ENCODE data around the gene SFXN3. TPM values are rescaled to one million over a fixed set of nuclear protein-coding genes. Genes with fewer than 3 reads are reported as not detected.

Gene SFXN3
- total and polyA plus RNA-seq, 2 experiments from 2014 or later: 0.68 to 3.8 TPM

- Histone ChIP-seq H3K4me1 (ENCODE audit: insufficient read depth) (peaks cover 11% of the 10 kb centered on the region), H3K36me3 (ENCODE audit: insufficient read depth) (no peaks in the 10 kb centered on the region), H3F3A (replicated peaks; ENCODE audit: low read depth) (peaks cover 1% of the 10 kb centered on the region), H3K27me3 (ENCODE audit: insufficient read depth) (peaks cover 42% of the 10 kb centered on the region), H3K9me2 (ENCODE audit: insufficient read depth) (no peaks in the 10 kb centered on the region), H4K20me1 (replicated peaks; ENCODE audit: insufficient read depth) (peaks cover 38% of the 10 kb centered on the region), H2AFZ (no peak overlapping the region), H3K79me2 (replicated peaks; ENCODE audit: insufficient read depth) (peaks cover 13% of the 10 kb centered on the region; the same call in 1 of the 2 replicates), H3K27ac (ENCODE audit: low read depth) (no peak overlapping the region), H3K4me2 (no peak overlapping the region), H3K4me3 (no peak overlapping the region)
- Mint-ChIP-seq H3K27me3 (ENCODE audit: insufficient read depth, low read depth, poor library complexity) (peaks cover 36% of the 10 kb centered on the region), H3K9me3 (no peaks in the 10 kb centered on the region), H3K4me3 (no peak overlapping the region), H3K36me3 (ENCODE audit: low read depth) (no peaks in the 10 kb centered on the region; the same call in 2 of the 3 replicates), H3K4me1 (peaks cover 10% of the 10 kb centered on the region), H3K27ac (no peak overlapping the region)
- ATAC-seq (no peak), DNase-seq (ENCODE audit: low spot score) (no peak)
- TF ChIP-seq REST (IDR thresholded peaks at IDR 0.05; ENCODE audit: unreplicated experiment): no peak
- no peak for TF ChIP-seq EZH2 (IDR thresholded peaks at IDR 0.05; ENCODE audit: low read depth, unreplicated experiment)
- TF ChIP-seq ZNF462 (CRISPR knock-in tag; IDR thresholded peaks at IDR 0.05): no peak
- no peak for TF ChIP-seq NANOG (IDR thresholded peaks at IDR 0.05; ENCODE audit: borderline replicate concordance)
- TF ChIP-seq ZNF331 (CRISPR knock-in tag; IDR thresholded peaks at IDR 0.05; ENCODE audit: low read depth): no peak
- no peak for TF ChIP-seq CREB1 (CRISPR knock-in tag; IDR thresholded peaks at IDR 0.05; ENCODE audit: low read depth)
- TF ChIP-seq EZH2phosphoT487 (IDR thresholded peaks at IDR 0.05; ENCODE audit: unreplicated experiment): no peak
- TF ChIP-seq POLR2AphosphoS5 (IDR thresholded peaks at IDR 0.05; ENCODE audit: low read depth): no peak
- no peak for TF ChIP-seq STAT1 (IDR thresholded peaks at IDR 0.05; ENCODE audit: unreplicated experiment)
- TF ChIP-seq CTCF (conservative IDR thresholded peaks at IDR 0.05; ENCODE audit: low read depth in 2 of 2): no peak
- no peak for TF ChIP-seq ZNF114 (CRISPR knock-in tag; IDR thresholded peaks at IDR 0.05)
- TF ChIP-seq ETS1 (IDR thresholded peaks at IDR 0.05): no peak
- TF ChIP-seq JUNB (IDR thresholded peaks at IDR 0.05; ENCODE audit: unreplicated experiment): no peak
Measured at GRCh38 chr10:101054351-101054750, 23.3 kb downstream of the SFXN3 start.
